ENCODE data around the gene PLPP1.
A peak's percentile ranks its signal among the peaks of the same experiment; 100 is the strongest.

Gene PLPP1

DNA sequence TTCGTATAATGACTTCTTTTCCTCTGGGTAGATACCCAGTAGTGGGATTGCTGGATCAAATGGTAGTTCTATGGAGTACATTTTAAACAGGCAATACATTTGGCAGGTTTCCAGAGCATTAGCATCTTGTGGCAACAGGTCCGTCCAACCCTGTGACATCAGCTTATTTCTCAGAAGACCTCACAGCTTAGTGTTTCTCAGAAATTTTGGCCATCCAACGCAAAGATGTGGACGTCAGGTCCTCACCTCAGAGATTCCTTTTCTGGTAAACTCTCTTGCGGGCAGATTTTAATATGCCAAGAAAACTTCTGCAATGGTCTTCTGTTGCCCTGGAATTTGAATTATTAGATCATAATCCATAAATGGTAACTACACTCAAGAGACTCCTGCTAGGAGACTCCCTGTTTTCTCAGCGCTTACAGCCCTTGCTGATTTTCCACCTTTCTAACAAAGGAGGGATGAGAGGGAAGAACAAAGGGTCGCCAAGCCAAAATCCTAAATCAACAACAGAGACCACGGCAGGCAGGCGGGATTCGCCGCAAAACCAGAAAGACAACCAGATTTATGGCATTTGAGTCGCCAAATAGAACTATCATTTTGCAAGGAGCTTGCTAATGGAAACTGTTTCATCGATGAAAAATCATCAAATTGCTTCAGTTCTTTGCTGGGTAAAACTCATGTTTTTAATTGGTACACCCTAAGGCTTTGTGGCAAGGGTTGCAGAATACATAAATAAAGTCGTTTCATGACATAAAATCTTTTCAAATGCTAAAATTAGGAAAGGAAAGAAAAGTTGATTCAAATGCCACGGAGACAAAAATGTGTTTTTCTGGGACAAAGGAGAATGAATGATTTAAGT lies 34.1 kb upstream of the PLPP1 start:
- no peak for TF ChIP-seq ZFX (IDR thresholded peaks at IDR 0.05)
- TF ChIP-seq, protein P1, sequence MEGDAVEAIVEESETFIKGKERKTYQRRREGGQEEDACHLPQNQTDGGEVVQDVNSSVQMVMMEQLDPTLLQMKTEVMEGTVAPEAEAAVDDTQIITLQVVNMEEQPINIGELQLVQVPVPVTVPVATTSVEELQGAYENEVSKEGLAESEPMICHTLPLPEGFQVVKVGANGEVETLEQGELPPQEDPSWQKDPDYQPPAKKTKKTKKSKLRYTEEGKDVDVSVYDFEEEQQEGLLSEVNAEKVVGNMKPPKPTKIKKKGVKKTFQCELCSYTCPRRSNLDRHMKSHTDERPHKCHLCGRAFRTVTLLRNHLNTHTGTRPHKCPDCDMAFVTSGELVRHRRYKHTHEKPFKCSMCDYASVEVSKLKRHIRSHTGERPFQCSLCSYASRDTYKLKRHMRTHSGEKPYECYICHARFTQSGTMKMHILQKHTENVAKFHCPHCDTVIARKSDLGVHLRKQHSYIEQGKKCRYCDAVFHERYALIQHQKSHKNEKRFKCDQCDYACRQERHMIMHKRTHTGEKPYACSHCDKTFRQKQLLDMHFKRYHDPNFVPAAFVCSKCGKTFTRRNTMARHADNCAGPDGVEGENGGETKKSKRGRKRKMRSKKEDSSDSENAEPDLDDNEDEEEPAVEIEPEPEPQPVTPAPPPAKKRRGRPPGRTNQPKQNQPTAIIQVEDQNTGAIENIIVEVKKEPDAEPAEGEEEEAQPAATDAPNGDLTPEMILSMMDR (conservative IDR thresholded peaks at IDR 0.05), result no peak
- peak overlapping the region; percentile 81 for H3K27ac ChIP-seq

DNA sequence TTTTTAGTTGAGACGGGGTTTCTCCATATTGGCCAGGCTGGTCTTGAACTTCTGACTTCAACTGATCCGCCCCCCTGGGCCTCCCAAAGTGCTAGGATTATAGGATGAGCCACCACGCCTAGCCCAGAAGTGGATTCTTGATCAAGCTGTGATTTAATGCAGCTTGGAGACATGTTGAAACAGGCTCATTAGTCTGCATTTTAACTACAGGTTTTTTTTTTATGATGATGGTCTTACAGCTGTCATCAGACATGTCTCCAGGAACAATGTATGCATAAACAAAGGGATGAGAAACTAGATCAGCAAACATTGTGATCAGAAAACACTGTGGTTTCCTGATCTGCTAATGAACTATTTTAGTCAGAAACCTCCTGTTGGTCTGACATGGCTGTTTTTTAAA lies 30.0 kb upstream of the PLPP1 start:
- no peak overlapping the region; the same call in 1 of the 2 replicates for H3K27ac ChIP-seq
- TF ChIP-seq, protein P1 (conservative IDR thresholded peaks at IDR 0.05), result no peak
- no peak for TF ChIP-seq ZFX (IDR thresholded peaks at IDR 0.05)

DNA sequence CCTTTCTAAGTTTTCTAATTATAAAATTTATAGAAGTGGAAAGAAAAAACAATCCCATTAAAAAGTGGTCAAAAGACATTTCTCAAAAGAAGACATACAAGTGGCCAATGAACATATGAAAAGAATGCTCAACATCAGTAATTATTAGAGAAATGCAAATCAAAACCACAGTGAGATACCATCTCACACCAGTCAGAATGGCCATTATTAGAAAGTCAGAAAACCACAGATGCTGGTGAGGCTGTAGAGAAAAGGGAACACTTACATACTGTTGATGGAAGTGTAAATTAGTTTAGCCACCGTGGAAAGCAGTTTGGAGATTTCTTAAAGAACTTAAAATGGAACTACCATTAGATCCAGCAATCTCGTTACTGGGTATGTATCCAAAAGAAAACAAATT lies 23.7 kb upstream of the PLPP1 start:
- TF ChIP-seq, protein P1 (conservative IDR thresholded peaks at IDR 0.05), result no peak
- no peak for TF ChIP-seq ZFX (IDR thresholded peaks at IDR 0.05)

DNA sequence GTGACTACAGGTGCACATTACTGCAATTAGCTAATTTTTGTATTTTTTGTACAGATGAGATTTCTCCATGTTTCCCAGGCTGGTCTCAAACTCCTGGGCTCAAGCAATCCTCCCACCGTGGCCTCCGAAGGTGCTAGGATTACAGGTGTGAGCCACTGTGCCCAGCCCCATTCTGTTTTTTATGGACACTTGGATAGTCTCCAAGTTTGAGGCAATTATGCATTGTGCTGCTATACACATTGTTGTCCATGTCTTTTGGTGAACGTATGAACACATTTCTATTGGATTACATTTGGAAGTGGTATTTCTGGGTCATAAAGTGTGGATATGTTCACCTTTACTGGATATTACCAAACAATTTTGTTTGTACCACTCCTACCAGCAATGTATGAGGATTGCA lies 22.4 kb upstream of the PLPP1 start:
- no peak overlapping the region for H3K27ac ChIP-seq
- TF ChIP-seq, protein P1 (conservative IDR thresholded peaks at IDR 0.05), result no peak
- TF ChIP-seq ZFX (IDR thresholded peaks at IDR 0.05), result no peak

More for the DNA sequence above, 23.7 kb upstream of the PLPP1 start:
- no peak overlapping the region for H3K27ac ChIP-seq

DNA sequence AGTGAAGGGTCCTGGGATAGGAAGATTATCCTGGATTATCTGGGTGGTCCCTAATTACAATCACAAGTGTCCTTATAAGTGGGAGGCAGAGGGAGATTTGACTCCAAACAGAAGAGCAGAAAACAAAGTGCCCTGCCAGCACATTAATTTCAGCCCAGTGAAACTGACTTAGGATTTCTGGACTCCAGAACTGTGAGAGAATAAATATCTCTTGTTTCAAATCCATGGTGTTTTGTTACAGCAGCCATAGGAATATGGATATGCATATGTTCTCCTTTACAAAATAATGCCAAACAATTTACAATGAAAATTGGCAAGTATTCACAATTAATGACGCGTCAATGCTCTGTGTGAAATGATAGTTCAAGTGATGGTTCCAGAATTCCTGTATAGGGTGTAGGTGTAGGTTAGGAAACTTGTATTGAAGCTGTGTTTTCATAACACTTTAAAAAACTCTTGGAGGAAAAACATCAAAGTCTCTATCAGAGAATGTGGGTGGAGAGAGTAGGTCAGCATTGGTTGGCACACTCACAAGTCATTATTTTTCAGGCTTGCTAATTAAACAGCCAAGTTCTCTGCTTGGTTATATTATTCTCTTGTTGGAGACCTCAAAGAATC lies 19.9 kb upstream of the PLPP1 start:
- no peak overlapping the region for H3K27ac ChIP-seq
- TF ChIP-seq, protein P1 (conservative IDR thresholded peaks at IDR 0.05), result no peak
- no peak for TF ChIP-seq ZFX (IDR thresholded peaks at IDR 0.05)

DNA sequence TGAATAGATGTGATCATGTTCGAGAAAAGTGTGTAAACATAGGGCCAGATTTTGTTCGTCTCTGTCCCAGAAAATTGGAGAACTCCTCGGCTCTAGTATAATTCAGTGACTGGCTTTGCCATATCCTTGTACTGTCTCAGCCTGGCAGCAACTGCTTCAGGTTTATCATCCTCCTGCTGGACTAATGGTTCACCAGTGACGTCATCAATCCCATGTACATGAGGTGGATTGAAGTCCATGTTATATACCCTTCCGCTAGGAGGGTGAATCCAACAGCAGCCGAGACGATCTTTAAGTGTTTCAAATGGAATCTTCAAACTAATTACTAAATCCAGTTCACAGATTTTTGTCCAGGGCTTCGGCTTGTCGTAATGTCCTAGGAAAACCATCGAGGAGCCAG lies 17.1 kb upstream of the PLPP1 start:
- H3K27ac ChIP-seq, result no peak overlapping the region
- TF ChIP-seq, protein P1 (conservative IDR thresholded peaks at IDR 0.05), result no peak
- TF ChIP-seq ZFX (IDR thresholded peaks at IDR 0.05), result no peak

DNA sequence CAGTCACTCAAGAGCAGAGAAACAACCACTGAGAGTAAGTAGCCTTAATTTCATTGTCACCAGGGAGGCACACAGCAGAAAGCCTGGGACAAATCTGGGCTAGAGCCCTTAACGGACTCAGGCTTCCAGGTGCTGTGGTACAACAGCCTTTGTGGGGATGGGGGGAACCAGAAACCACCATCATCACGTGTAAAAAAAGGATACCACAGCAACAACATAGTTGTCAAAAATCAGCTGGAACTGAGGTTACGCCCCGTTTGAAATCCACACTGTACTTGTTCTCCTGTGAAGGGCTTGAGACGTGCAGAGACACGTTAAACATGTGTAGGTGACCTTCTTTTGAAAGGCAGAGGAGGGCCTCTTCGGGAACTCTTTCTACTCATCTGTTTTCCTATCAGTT lies 16.6 kb upstream of the PLPP1 start:
- no peak overlapping the region for H3K27ac ChIP-seq

More for the DNA sequence above, 16.6 kb upstream of the PLPP1 start:
- TF ChIP-seq, protein P1 (conservative IDR thresholded peaks at IDR 0.05), result no peak
- no peak for TF ChIP-seq ZFX (IDR thresholded peaks at IDR 0.05)

All from C4-2B (cell line).